T-helper 2 cell treated with Interferon-gamma antibody and Interleukin-4, amounts not matched to agents 5 μg/mL and 100 μg/mL, for 36 hours (primary cell): Measurements from ENCODE around the gene PPP1R10.
"Not testable (repeated sequence)": the region's sequence is repeated elsewhere in the genome, so short reads cannot be mapped to it uniquely, and the experiment has no call there.

Experiments
- DNase-seq: peaks from one replicate; pipeline ENCODE4 v3.0.0; 2021; ENCODE audit warnings: low spot score
- H3K27ac Mint-ChIP-seq: one replicate; pipeline ENCODE4 v1.8.0; 2021; ENCODE audit warnings: mild to moderate bottlenecking, mixed read lengths
- H3K27me3 Mint-ChIP-seq: one replicate; pipeline ENCODE4 v1.8.0; 2021; ENCODE audit warnings: low read depth, mixed read lengths
- H3K36me3 Mint-ChIP-seq: one replicate; pipeline ENCODE4 v1.8.0; 2021; ENCODE audit warnings: low read depth, mixed read lengths
- H3K4me1 Mint-ChIP-seq: one replicate; pipeline ENCODE4 v1.8.0; 2021; ENCODE audit warnings: low read depth, mixed read lengths
- H3K4me3 Mint-ChIP-seq: one replicate; pipeline ENCODE4 v1.8.0; 2022; ENCODE audit warnings: mild to moderate bottlenecking, moderate library complexity, mixed read lengths
- H3K9me3 Mint-ChIP-seq: one replicate; pipeline ENCODE4 v1.8.0; 2021; ENCODE audit warnings: mixed read lengths

Gene PPP1R10

GRCh38 chr6:30616811-30617564 lies at the start of gene PPP1R10:
Gene PPP1R10 (minus strand): TSS chr6:30617243. CDS start chr6:30609944, 7,299 bp downstream.
- peak; percentile 99 for DNase-seq
- peaks cover 58% of the 10 kb centered on the region for H3K36me3 Mint-ChIP-seq
- H3K27ac Mint-ChIP-seq: peak within 1 kb of the TSS; percentile 97
- peak within 1 kb of the TSS; percentile 91 for H3K4me3 Mint-ChIP-seq
- H3K27me3 Mint-ChIP-seq: peaks cover 5% of the 10 kb centered on the region
- H3K4me1 Mint-ChIP-seq: peaks cover 31% of the 10 kb centered on the region
- no peaks in the 10 kb centered on the region for H3K9me3 Mint-ChIP-seq

GRCh38 chr6:30666300-30666699 lies 49.3 kb upstream of the PPP1R10 start:
- Mint-ChIP-seq H3K36me3 (peaks cover 53% of the 10 kb centered on the region), H3K4me1 (peaks cover 12% of the 10 kb centered on the region)
- peak; percentile 49 for DNase-seq
- not testable (repeated sequence) for H3K4me3 Mint-ChIP-seq, H3K27ac Mint-ChIP-seq, H3K27me3 Mint-ChIP-seq, H3K9me3 Mint-ChIP-seq

- no peak overlapping the region for H3K4me3 Mint-ChIP-seq
- H3K4me1 Mint-ChIP-seq: peaks cover 4% of the 10 kb centered on the region
- no peaks in the 10 kb centered on the region for H3K27me3 Mint-ChIP-seq
- no peaks in the 10 kb centered on the region for H3K9me3 Mint-ChIP-seq
- no peak overlapping the region for H3K27ac Mint-ChIP-seq
- no peak for DNase-seq
- peaks cover 48% of the 10 kb centered on the region for H3K36me3 Mint-ChIP-seq
Measured at GRCh38 chr6:30664994-30665767, 48.1 kb upstream of the PPP1R10 start.

- not testable (repeated sequence) for DNase-seq, H3K4me3 Mint-ChIP-seq, H3K27me3 Mint-ChIP-seq, H3K4me1 Mint-ChIP-seq, H3K9me3 Mint-ChIP-seq, H3K27ac Mint-ChIP-seq
- peaks cover 58% of the 10 kb centered on the region for H3K36me3 Mint-ChIP-seq
Measured at GRCh38 chr6:30657922-30658321, 40.9 kb upstream of the PPP1R10 start.

- Mint-ChIP-seq H3K9me3 (no peaks in the 10 kb centered on the region), H3K27ac (no peak overlapping the region), H3K4me3 (no peak overlapping the region), H3K4me1 (no peaks in the 10 kb centered on the region), H3K36me3 (peaks cover 53% of the 10 kb centered on the region), H3K27me3 (no peaks in the 10 kb centered on the region)
- DNase-seq: no peak
Measured at GRCh38 chr6:30657454-30657853, 40.4 kb upstream of the PPP1R10 start.

GRCh38 chr6:30656513-30656912 lies 39.5 kb upstream of the PPP1R10 start:
- Mint-ChIP-seq H3K27ac (no peak overlapping the region), H3K4me3 (no peak overlapping the region), H3K4me1 (no peaks in the 10 kb centered on the region), H3K36me3 (peaks cover 56% of the 10 kb centered on the region), H3K9me3 (no peaks in the 10 kb centered on the region), H3K27me3 (no peaks in the 10 kb centered on the region)
- no peak for DNase-seq

GRCh38 chr6:30655743-30656094 lies 38.7 kb upstream of the PPP1R10 start:
- DNase-seq: no peak
- Mint-ChIP-seq H3K9me3 (no peaks in the 10 kb centered on the region), H3K4me3 (no peak overlapping the region), H3K27ac (no peak overlapping the region), H3K4me1 (no peaks in the 10 kb centered on the region), H3K27me3 (no peaks in the 10 kb centered on the region), H3K36me3 (peaks cover 57% of the 10 kb centered on the region)

- Mint-ChIP-seq H3K4me1 (no peaks in the 10 kb centered on the region), H3K4me3 (no peak overlapping the region), H3K36me3 (peaks cover 55% of the 10 kb centered on the region), H3K27ac (no peak overlapping the region), H3K27me3 (no peaks in the 10 kb centered on the region), H3K9me3 (no peaks in the 10 kb centered on the region)
- DNase-seq: no peak
Measured at GRCh38 chr6:30654798-30655742, 38.0 kb upstream of the PPP1R10 start.

- no peaks in the 10 kb centered on the region for H3K9me3 Mint-ChIP-seq
- H3K4me1 Mint-ChIP-seq: peaks cover 14% of the 10 kb centered on the region
- H3K27ac Mint-ChIP-seq: no peak overlapping the region
- DNase-seq: no peak
- H3K36me3 Mint-ChIP-seq: peaks cover 32% of the 10 kb centered on the region
- H3K27me3 Mint-ChIP-seq: no peaks in the 10 kb centered on the region
- H3K4me3 Mint-ChIP-seq: no peak overlapping the region
Measured at GRCh38 chr6:30651143-30651542, 34.1 kb upstream of the PPP1R10 start.

- Mint-ChIP-seq H3K27ac (peak overlapping the region; percentile 92), H3K4me1 (peaks cover 22% of the 10 kb centered on the region), H3K9me3 (no peaks in the 10 kb centered on the region), H3K36me3 (peaks cover 15% of the 10 kb centered on the region), H3K4me3 (peak overlapping the region; percentile 93), H3K27me3 (no peaks in the 10 kb centered on the region)
- DNase-seq: peak; percentile 78
Measured at GRCh38 chr6:30647242-30648116, 30.4 kb upstream of the PPP1R10 start.

- Mint-ChIP-seq H3K9me3 (no peaks in the 10 kb centered on the region), H3K27ac (peak within 1 kb of the TSS; percentile 92), H3K4me3 (peak within 1 kb of the TSS; percentile 93), H3K27me3 (no peaks in the 10 kb centered on the region), H3K4me1 (peaks cover 24% of the 10 kb centered on the region), H3K36me3 (peaks cover 7% of the 10 kb centered on the region)
- DNase-seq: peak; percentile 91
Measured at GRCh38 chr6:30646450-30647241, 29.6 kb upstream of the PPP1R10 start, which contains the start of gene C6orf136. Gene C6orf136 (plus strand): TSS chr6:30647133. CDS start chr6:30647232, 99 bp downstream.

GRCh38 chr6:30645989-30646388 lies 28.9 kb upstream of the PPP1R10 start:
- peak overlapping the region; percentile 93 for H3K4me3 Mint-ChIP-seq
- DNase-seq: no peak
- H3K27ac Mint-ChIP-seq: peak overlapping the region; percentile 19
- peaks cover 5% of the 10 kb centered on the region for H3K36me3 Mint-ChIP-seq
- peaks cover 29% of the 10 kb centered on the region for H3K4me1 Mint-ChIP-seq
- H3K27me3 Mint-ChIP-seq: no peaks in the 10 kb centered on the region
- H3K9me3 Mint-ChIP-seq: no peaks in the 10 kb centered on the region
